Measurements from ENCODE around the gene EVX1.

The EVX1 gene

GRCh38 chr7:27212497-27213432 is 29.8 kb upstream of the EVX1 start:
- DNase-seq (ENCODE audit: low read depth) = no peak
- TF ChIP-seq CTCF (IDR thresholded peaks at IDR 0.05; ENCODE audit: low read length, missing control alignments) = no peak
- no peak overlapping the region for H3K4me3 ChIP-seq (replicated peaks; ENCODE audit: low read depth, low read length)

- DNase-seq (ENCODE audit: low read depth) = no peak
Measured at GRCh38 chr7:27213433-27214238, 29.0 kb upstream of the EVX1 start.

GRCh38 chr7:27214239-27214950 is 28.2 kb upstream of the EVX1 start:
- no peak overlapping the region for H3K4me3 ChIP-seq (replicated peaks; ENCODE audit: low read depth, low read length)
- no peak for TF ChIP-seq CTCF (IDR thresholded peaks at IDR 0.05; ENCODE audit: low read length, missing control alignments)
- DNase-seq (ENCODE audit: low read depth) = no peak

More at GRCh38 chr7:27213433-27214238, 29.0 kb upstream of the EVX1 start:
- no peak for TF ChIP-seq CTCF (IDR thresholded peaks at IDR 0.05; ENCODE audit: low read length, missing control alignments)
- H3K4me3 ChIP-seq (replicated peaks; ENCODE audit: low read depth, low read length) = no peak overlapping the region

GRCh38 chr7:27215356-27215755 is 27.2 kb upstream of the EVX1 start:
- no peak for DNase-seq (ENCODE audit: low read depth)
- H3K4me3 ChIP-seq (replicated peaks; ENCODE audit: low read depth, low read length) = no peak overlapping the region
- TF ChIP-seq CTCF (IDR thresholded peaks at IDR 0.05; ENCODE audit: low read length, missing control alignments) = no peak

GRCh38 chr7:27217951-27218350 is 24.7 kb upstream of the EVX1 start:
- H3K4me3 ChIP-seq (replicated peaks; ENCODE audit: low read depth, low read length) = no peak overlapping the region
- TF ChIP-seq CTCF (IDR thresholded peaks at IDR 0.05; ENCODE audit: low read length, missing control alignments) = no peak

GRCh38 chr7:27219821-27220220 is 22.8 kb upstream of the EVX1 start:
- no peak for DNase-seq (ENCODE audit: low read depth)
- no peak overlapping the region for H3K4me3 ChIP-seq (replicated peaks; ENCODE audit: low read depth, low read length)
- no peak for TF ChIP-seq CTCF (IDR thresholded peaks at IDR 0.05; ENCODE audit: low read length, missing control alignments)

More at GRCh38 chr7:27217951-27218350, 24.7 kb upstream of the EVX1 start:
- DNase-seq (ENCODE audit: low read depth) = no peak
